ENCODE measurements around the gene SPINK13. TPM values are rescaled to one million over a fixed set of nuclear protein-coding genes. Genes with fewer than 3 reads are reported as not detected.

The SPINK13 gene
- total and polyA plus RNA-seq, 2 of the 8 experiments (the other 6 are each of a cell fraction or from before 2014, with no cell fraction given), result not detected

- H2BK12ac ChIP-seq (ENCODE audit: low read depth, low read length), result no peak overlapping the region
- H2BK15ac ChIP-seq (ENCODE audit: low read length), result no peak overlapping the region
- no peak overlapping the region for H3K23ac ChIP-seq (ENCODE audit: insufficient read length)
- no peak overlapping the region for H2AK5ac ChIP-seq (ENCODE audit: low read depth, low read length)
- ChIA-PET POLR2A (ENCODE audit: partially characterized antibody) (no interaction called here), CTCF (ENCODE audit: partially characterized antibody) (interaction anchor here (0.8 to 1.1 kb wide), 3 partner anchors 62 to 246 kb away, joined by 3 to 4 read pairs (median 3); no protein-coding TSS in a partner anchor)
- H3K23me2 ChIP-seq (ENCODE audit: low read depth, low read length), result no peaks in the 10 kb centered on the region
- FAIRE-seq, result no peak
- WGBS, 2 experiments (ENCODE audit: extremely low coverage in 1 of 2, insufficient coverage in 1 of 2, insufficient read length in 1 of 2, insufficient replicate concordance in 2 of 2, low coverage in 1 of 2, low lambda C conversion rate in 2 of 2, missing lambda C conversion rate in 1 of 2), result 87% methylated on average over 3 of the region's 3 CpGs; no CpG with 5 or more reads in 1 of the 2 experiments
- H3K14ac ChIP-seq (ENCODE audit: insufficient read length), result no peak overlapping the region
- DNase-seq (ENCODE audit: low read depth in 1 of 2, low spot score in 2 of 2), result no peak
- H3K9ac ChIP-seq (replicated peaks in 1 of 4; ENCODE audit: extremely low read depth in 1 of 4, low read depth in 3 of 4, low read length in 3 of 4), result no peak overlapping the region
- no peaks in the 10 kb centered on the region for H3K79me2 ChIP-seq (ENCODE audit: control insufficient read depth in 1 of 2, insufficient read depth in 2 of 2, low read length in 2 of 2)
- H4K20me1 ChIP-seq (replicated peaks in 1 of 2; ENCODE audit: control insufficient read depth in 1 of 2, insufficient read depth in 2 of 2, low read length in 2 of 2), result no peaks in the 10 kb centered on the region
- no peaks in the 10 kb centered on the region for H3K79me1 ChIP-seq (ENCODE audit: low read depth, low read length)
- no peaks in the 10 kb centered on the region for H3K9me3 ChIP-seq (ENCODE audit: insufficient read depth in 2 of 2, low read depth in 1 of 2, low read length in 1 of 2)
- no peak overlapping the region for H3K4ac ChIP-seq (replicated peaks; ENCODE audit: insufficient read length, low read depth, low read length)
- H3K56ac ChIP-seq (replicated peaks; ENCODE audit: insufficient read length, low read depth, low read length), result no peak overlapping the region
- H3K4me1 ChIP-seq (replicated peaks in 1 of 4; ENCODE audit: control insufficient read depth in 3 of 4, insufficient read depth in 4 of 4, low read length in 3 of 4), result peaks cover 0 to 5% (median 0%) of the 10 kb centered on the region in 4 experiments; a peak in 1 of 7 replicates
- H3K18ac ChIP-seq (ENCODE audit: extremely low read depth, low read length), result no peak overlapping the region
- H2BK20ac ChIP-seq (ENCODE audit: low read length), result no peak overlapping the region
- H4K5ac ChIP-seq (ENCODE audit: insufficient read length, low read depth, low read length), result no peak overlapping the region
- H2BK5ac ChIP-seq (ENCODE audit: low read depth, low read length), result no peak overlapping the region
- no peak overlapping the region for H4K8ac ChIP-seq (ENCODE audit: extremely low read depth, insufficient read depth, low read length)
- no peak overlapping the region for H4K91ac ChIP-seq (replicated peaks; ENCODE audit: insufficient read length, low read length)
- no peak overlapping the region for H2AFZ ChIP-seq (ENCODE audit: low read length)
- no peaks in the 10 kb centered on the region for H3K36me3 ChIP-seq (ENCODE audit: control insufficient read depth in 2 of 4, insufficient read depth in 4 of 4, low read length in 3 of 4)
- no peak overlapping the region for H3K27ac ChIP-seq (ENCODE audit: low read depth, low read length)
- no peaks in the 10 kb centered on the region for H3K27me3 ChIP-seq (replicated peaks in 1 of 4; ENCODE audit: control insufficient read depth in 3 of 4, extremely low read depth in 1 of 4, insufficient read depth in 3 of 4, low read length in 3 of 4)
- no peak overlapping the region for H2BK120ac ChIP-seq (replicated peaks; ENCODE audit: low read depth, low read length)
- H3K4me2 ChIP-seq (ENCODE audit: insufficient read depth in 1 of 2, low read depth in 2 of 2, low read length in 2 of 2), result no peak overlapping the region; a peak in 1 of 4 replicates
- no peak overlapping the region for H3K4me3 ChIP-seq (ENCODE audit: extremely low read depth in 1 of 4, insufficient read depth in 2 of 4, low read depth in 3 of 4, low read length in 4 of 4)
- no peak for TF ChIP-seq MAX (IDR thresholded peaks at IDR 0.05)
- TF ChIP-seq SIN3A (conservative IDR thresholded peaks at IDR 0.05 in 1 of 2, IDR thresholded peaks at IDR 0.05 in 1 of 2; ENCODE audit: low read depth in 1 of 2, low read length in 2 of 2), result no peak
- TF ChIP-seq SAP30 (IDR thresholded peaks at IDR 0.05; ENCODE audit: insufficient read depth, insufficient replicate concordance, low read length), result no peak
- TF ChIP-seq TAF7 (optimal IDR thresholded peaks at IDR 0.05; ENCODE audit: borderline replicate concordance, low read depth, low read length), result no peak
- TF ChIP-seq E2F6 (IDR thresholded peaks at IDR 0.05), result no peak
- TF ChIP-seq RAD21 (IDR thresholded peaks at IDR 0.05 in 1 of 2, conservative IDR thresholded peaks at IDR 0.05 in 1 of 2; ENCODE audit: low read depth in 2 of 2, low read length in 2 of 2), result no peak
- TF ChIP-seq KDM1A (IDR thresholded peaks at IDR 0.05; ENCODE audit: borderline replicate concordance, low read length), result no peak
- no peak for TF ChIP-seq CBX8 (IDR thresholded peaks at IDR 0.05; ENCODE audit: borderline replicate concordance, low read depth, low read length)
- TF ChIP-seq ATF2 (IDR thresholded peaks at IDR 0.05; ENCODE audit: low read length), result no peak
Observed at GRCh38 chr5:148228392-148228984, 40.1 kb upstream of the SPINK13 start.
